Naive thymus-derived CD8-positive, alpha-beta T cell (primary cell): ENCODE measurements around the gene ANKRD33. TPM values are rescaled to one million over a fixed set of nuclear protein-coding genes. Genes with fewer than 3 reads are reported as not detected.
A peak's percentile ranks its signal among the peaks of the same experiment; 100 is the strongest.

Experiments used
- ATAC-seq, 2 donors: fragments of 150-1000 bp; cut with Tn5 transposase in 1 of 2; sonication (Bioruptor Pico), chemical (Tn5 transposase) in 1 of 2; 1 replicate in 1 of 2; 2 replicates in 1 of 2; pipeline ENCODE4 v1.10.0; 2021; ENCODE audit warnings: mild to moderate bottlenecking in 2 of 2, moderate library complexity in 2 of 2
- POLR2A ChIA-PET: fragments of 350-600 bp; sonication (Branson Sonifier 250); formaldehyde crosslinking; loops from one replicate; lab custom pipeline; 2021; ENCODE audit warnings: antibody characterized with exemption; lab: Charles Lee
- DNase-seq, 10 donors: peaks; one replicate each; pipeline versions ENCODE4 v3.0.0 to v3.0.0-alpha.2; 2020 to 2022
- H3K27ac Mint-ChIP-seq, 10 donors: one replicate each; pipeline ENCODE4 v1.8.0; 2020 to 2022; ENCODE audit warnings: mild to moderate bottlenecking in 10 of 10, mixed read lengths in 10 of 10, moderate library complexity in 4 of 10, inconsistent platforms in 1 of 10
- H3K27me3 Mint-ChIP-seq, 5 donors: one replicate each; pipeline ENCODE4 v1.8.0; 2021 to 2022; ENCODE audit warnings: mixed read lengths in 5 of 5
- H3K36me3 Mint-ChIP-seq, 3 donors: one replicate each; pipeline ENCODE4 v1.8.0; 2020 to 2022; ENCODE audit warnings: mixed read lengths in 3 of 3, mild to moderate bottlenecking in 2 of 3, inconsistent platforms in 1 of 3
- H3K4me1 Mint-ChIP-seq, 4 donors: one replicate each; pipeline ENCODE4 v1.8.0; 2021 to 2022; ENCODE audit warnings: mixed read lengths in 4 of 4
- H3K4me3 Mint-ChIP-seq, 10 donors: one replicate each; pipeline ENCODE4 v1.8.0; 2020 to 2022; ENCODE audit warnings: mild to moderate bottlenecking in 10 of 10, mixed read lengths in 10 of 10, moderate library complexity in 6 of 10, inconsistent platforms in 1 of 10
- H3K9me3 Mint-ChIP-seq, 9 donors: one replicate each; pipeline ENCODE4 v1.8.0; 2020 to 2022; ENCODE audit warnings: mixed read lengths in 9 of 9, mild to moderate bottlenecking in 3 of 9, inconsistent platforms in 1 of 9, moderate library complexity in 1 of 9
- polyA plus RNA-seq, 3 donors: library from polyadenylated mRNA; unstranded; fragments of 300-500 nt; fragmentation: Illumina TruSeq; gene quantifications; one replicate each; pipeline ENCODE4 v1.2.3, GENCODE V29; 2021
- total RNA-seq, 8 experiments: library from RNA in 2 of 8; stranded (reverse) in 2 of 8; gene quantifications; one replicate each; pipeline ENCODE4 v1.2.3 and lab custom pipeline; 2021 to 2026

Gene ANKRD33
- total and polyA plus RNA-seq, 5 experiments from 2014 or later = not detected

- ATAC-seq (no peak), DNase-seq (no peak)
- no peaks in the 10 kb centered on the region for H3K27me3 Mint-ChIP-seq
- H3K4me3 Mint-ChIP-seq = no peak overlapping the region
- H3K36me3 Mint-ChIP-seq = no peaks in the 10 kb centered on the region
- H3K4me1 Mint-ChIP-seq = peaks cover 5 to 21% (median 9%) of the 10 kb centered on the region in 4 donors
- no peak overlapping the region for H3K27ac Mint-ChIP-seq
- no peaks in the 10 kb centered on the region for H3K9me3 Mint-ChIP-seq
- POLR2A ChIA-PET = no interaction called here
Observed at GRCh38 chr12:51921017-51921725, 33.3 kb downstream of the ANKRD33 start.

GRCh38 chr12:51922146-51922545 lies 34.2 kb downstream of the ANKRD33 start:
- peaks cover 5 to 21% (median 9%) of the 10 kb centered on the region in 4 donors for H3K4me1 Mint-ChIP-seq
- no peak overlapping the region for H3K4me3 Mint-ChIP-seq
- POLR2A ChIA-PET = no interaction called here
- H3K27me3 Mint-ChIP-seq = no peaks in the 10 kb centered on the region
- H3K36me3 Mint-ChIP-seq = no peaks in the 10 kb centered on the region
- no peak for DNase-seq
- no peaks in the 10 kb centered on the region for H3K9me3 Mint-ChIP-seq
- H3K27ac Mint-ChIP-seq = no peak overlapping the region
- ATAC-seq = no peak

- H3K9me3 Mint-ChIP-seq = no peaks in the 10 kb centered on the region
- DNase-seq = no peak
- H3K4me1 Mint-ChIP-seq = peaks cover 5 to 21% (median 9%) of the 10 kb centered on the region in 4 donors
- no peaks in the 10 kb centered on the region for H3K27me3 Mint-ChIP-seq
- no peaks in the 10 kb centered on the region for H3K36me3 Mint-ChIP-seq
- H3K27ac Mint-ChIP-seq = no peak overlapping the region
- POLR2A ChIA-PET = interaction anchor here (0.6 kb wide), 1 partner anchor 103 kb away, joined by 3 read pairs; no protein-coding TSS in a partner anchor
- ATAC-seq = no peak
- peak overlapping the region in 2 of 10 donors; percentile 36 to 52 for H3K4me3 Mint-ChIP-seq
Observed at GRCh38 chr12:51922762-51923505, 35.0 kb downstream of the ANKRD33 start.

GRCh38 chr12:51923506-51924365 lies 35.8 kb downstream of the ANKRD33 start:
- POLR2A ChIA-PET = interaction anchor here (0.6 kb wide), 2 partner anchors 104 to 1442 kb away, joined by 3 read pairs; no protein-coding TSS in a partner anchor
- peak in 9 of 10 donors; percentile 34 to 60 (median 48) for DNase-seq
- no peaks in the 10 kb centered on the region for H3K9me3 Mint-ChIP-seq
- no peaks in the 10 kb centered on the region for H3K36me3 Mint-ChIP-seq
- peak overlapping the region in 6 of 10 donors; percentile 21 to 66 (median 44) for H3K4me3 Mint-ChIP-seq
- no peaks in the 10 kb centered on the region for H3K27me3 Mint-ChIP-seq
- H3K27ac Mint-ChIP-seq = no peak overlapping the region
- peaks cover 5 to 21% (median 9%) of the 10 kb centered on the region in 4 donors for H3K4me1 Mint-ChIP-seq
- peak; percentile 88 to 93 for ATAC-seq

- peaks cover 5 to 21% (median 9%) of the 10 kb centered on the region in 4 donors for H3K4me1 Mint-ChIP-seq
Observed at GRCh38 chr12:51924551-51925319, 36.8 kb downstream of the ANKRD33 start.

GRCh38 chr12:51925346-51926063 lies 37.6 kb downstream of the ANKRD33 start:
- ATAC-seq = no peak

More at GRCh38 chr12:51924551-51925319, 36.8 kb downstream of the ANKRD33 start:
- DNase-seq (no peak), ATAC-seq (no peak)
- Mint-ChIP-seq H3K27me3 (no peaks in the 10 kb centered on the region), H3K36me3 (no peaks in the 10 kb centered on the region), H3K9me3 (no peaks in the 10 kb centered on the region), H3K4me3 (peak overlapping the region in 1 of 10 donors; percentile 40), H3K27ac (no peak overlapping the region)
- POLR2A ChIA-PET = no interaction called here

GRCh38 chr12:51926064-51926632 lies 38.2 kb downstream of the ANKRD33 start:
- no peak for ATAC-seq
- Mint-ChIP-seq H3K27me3 (no peaks in the 10 kb centered on the region), H3K36me3 (no peaks in the 10 kb centered on the region), H3K4me3 (no peak overlapping the region), H3K27ac (peak overlapping the region in 1 of 10 donors; percentile 20), H3K4me1 (peaks cover 5 to 21% (median 9%) of the 10 kb centered on the region in 4 donors), H3K9me3 (no peaks in the 10 kb centered on the region)
- POLR2A ChIA-PET = no interaction called here
- peak in 1 of 10 donors; percentile 55 for DNase-seq

More at GRCh38 chr12:51925346-51926063, 37.6 kb downstream of the ANKRD33 start:
- no peak for DNase-seq
- H3K4me3 Mint-ChIP-seq = no peak overlapping the region
- H3K4me1 Mint-ChIP-seq = peaks cover 5 to 21% (median 9%) of the 10 kb centered on the region in 4 donors
- no peaks in the 10 kb centered on the region for H3K9me3 Mint-ChIP-seq
- H3K36me3 Mint-ChIP-seq = no peaks in the 10 kb centered on the region
- no peaks in the 10 kb centered on the region for H3K27me3 Mint-ChIP-seq
- peak overlapping the region in 2 of 10 donors; percentile 28 to 54 for H3K27ac Mint-ChIP-seq
- POLR2A ChIA-PET = no interaction called here

- H3K4me3 Mint-ChIP-seq = no peak overlapping the region
- no peaks in the 10 kb centered on the region for H3K9me3 Mint-ChIP-seq
- POLR2A ChIA-PET = no interaction called here
- H3K4me1 Mint-ChIP-seq = peaks cover 5 to 21% (median 9%) of the 10 kb centered on the region in 4 donors
- peak; percentile 62 to 67 for ATAC-seq
- H3K27me3 Mint-ChIP-seq = no peaks in the 10 kb centered on the region
- no peaks in the 10 kb centered on the region for H3K36me3 Mint-ChIP-seq
- DNase-seq = peak in 9 of 10 donors; percentile 24 to 72 (median 36)
- H3K27ac Mint-ChIP-seq = no peak overlapping the region
Observed at GRCh38 chr12:51926718-51927117, 38.8 kb downstream of the ANKRD33 start.

- Mint-ChIP-seq H3K27ac (no peak overlapping the region), H3K27me3 (no peaks in the 10 kb centered on the region)
- POLR2A ChIA-PET = no interaction called here
Observed at GRCh38 chr12:51932218-51933076, 44.5 kb downstream of the ANKRD33 start.

GRCh38 chr12:51934080-51934479 lies 46.2 kb downstream of the ANKRD33 start:
- Mint-ChIP-seq H3K4me1 (no peaks in the 10 kb centered on the region), H3K9me3 (no peaks in the 10 kb centered on the region), H3K4me3 (no peak overlapping the region), H3K36me3 (no peaks in the 10 kb centered on the region), H3K27me3 (no peaks in the 10 kb centered on the region), H3K27ac (no peak overlapping the region)
- POLR2A ChIA-PET = no interaction called here
- no peak for DNase-seq
- no peak for ATAC-seq

More at GRCh38 chr12:51932218-51933076, 44.5 kb downstream of the ANKRD33 start:
- DNase-seq (peak in 1 of 10 donors; percentile 10), ATAC-seq (no peak)
- Mint-ChIP-seq H3K4me1 (no peaks in the 10 kb centered on the region), H3K9me3 (no peaks in the 10 kb centered on the region), H3K4me3 (no peak overlapping the region), H3K36me3 (no peaks in the 10 kb centered on the region)
